OCI-LY7 (cell line): Measurements from ENCODE around the gene AUP1. TPM values are rescaled to one million over a fixed set of nuclear protein-coding genes. Genes with fewer than 3 reads are reported as not detected.

Source experiments
- BruUV-seq: library from RNA; stranded (reverse); fragments of 400-500 nt; replicated peaks from 2 replicates; lab custom pipeline; 2021; lab: Mats Ljungman, UMichigan
- CTCF ChIA-PET: fragments of 300-600 bp; sonication (Branson Sonifier 250); formaldehyde crosslinking; loops from one replicate; lab custom pipeline; 2022; ENCODE audit warnings: antibody characterized with exemption; ENCODE audit not compliant: unreplicated experiment; lab: Charles Lee
- POLR2A ChIA-PET: fragments of 300-600 bp; sonication (Branson Sonifier 250); formaldehyde crosslinking; loops from one replicate; lab custom pipeline; 2022; ENCODE audit warnings: antibody characterized with exemption; lab: Charles Lee
- DNase-seq: peaks from one replicate; pipeline ENCODE4 v3.0.0-alpha.2; 2015; ENCODE audit warnings: low spot score
- H2AFZ ChIP-seq: fragments of 200-600 bp; sonication (generic), shearing (Covaris generic); 2 replicates; pipeline ENCODE4 v1.6.1; 2014; ENCODE audit warnings: mild to moderate bottlenecking, antibody characterized with exemption, low read length, moderate library complexity
- H3K27ac ChIP-seq: fragments of 200-600 bp; sonication (generic); 2 replicates; pipeline ENCODE4 v1.5.1; 2014; ENCODE audit warnings: mixed run types, low read depth, mild to moderate bottlenecking, moderate library complexity, low read length, inconsistent platforms; ENCODE audit not compliant: poor library complexity, severe bottlenecking
- H3K36me3 ChIP-seq: fragments of 200-600 bp; sonication (generic); 2 replicates; pipeline ENCODE4 v1.6.1; 2014; ENCODE audit warnings: mild to moderate bottlenecking, antibody characterized with exemption, low read length, moderate library complexity, mixed read lengths; ENCODE audit not compliant: insufficient read depth
- H3K4me1 ChIP-seq: fragments of 200-600 bp; sonication (generic); 2 replicates; pipeline ENCODE4 v1.5.1; 2014; ENCODE audit warnings: mild to moderate bottlenecking, low read length; ENCODE audit not compliant: insufficient read depth, poor library complexity, severe bottlenecking
- H3K4me2 ChIP-seq: fragments of 200-600 bp; sonication (generic); 2 replicates; pipeline ENCODE4 v1.6.1; 2014; ENCODE audit warnings: mild to moderate bottlenecking, low read length
- H3K4me3 ChIP-seq: fragments of 200-600 bp; sonication (generic); 2 replicates; pipeline ENCODE4 v1.5.1; 2014; ENCODE audit warnings: mild to moderate bottlenecking, low read depth, low read length; ENCODE audit not compliant: poor library complexity, severe bottlenecking
- H3K79me2 ChIP-seq: fragments of 200-600 bp; sonication (generic); 2 replicates; pipeline ENCODE4 v1.6.1; 2016; ENCODE audit warnings: low read depth, mild to moderate bottlenecking, low read length, moderate library complexity, mixed read lengths; ENCODE audit not compliant: insufficient read depth
- H3K9me2 ChIP-seq: fragments of 200-600 bp; sonication (generic); 2 replicates; pipeline ENCODE4 v1.6.1; 2016; ENCODE audit warnings: mild to moderate bottlenecking, low read length, mixed read lengths; ENCODE audit not compliant: insufficient read depth
- H3K9me3 ChIP-seq: fragments of 200-600 bp; sonication (generic); 2 replicates; pipeline ENCODE4 v1.6.1; 2014; ENCODE audit warnings: mild to moderate bottlenecking, mixed run types, low read length, mixed read lengths
- H4K20me1 ChIP-seq: fragments of 200-600 bp; sonication (generic); 2 replicates; pipeline ENCODE4 v1.6.1; 2014; ENCODE audit warnings: mild to moderate bottlenecking, antibody characterized with exemption, low read length, moderate library complexity, mixed read lengths; ENCODE audit not compliant: insufficient read depth
- CTCF ChIP-seq: fragments of 200-600 bp; sonication (generic); conservative IDR thresholded peaks from 2 replicates; pipeline ENCODE4 v1.5.1; 2014; ENCODE audit warnings: mild to moderate bottlenecking, antibody characterized with exemption, low read length, moderate library complexity, mixed read lengths
- EZH2phosphoT487 ChIP-seq: fragments of 200-600 bp; sonication (generic); IDR thresholded peaks from 2 replicates; pipeline ENCODE4 v1.6.1; 2018; ENCODE audit warnings: low read depth, borderline replicate concordance, mild to moderate bottlenecking, mixed run types, antibody characterized with exemption, low read length, moderate library complexity, mixed read lengths
- intact Hi-C: fragments of 100-400 bp; cut with micrococcal nuclease; formaldehyde crosslinking; loops from one replicate; pipeline ENCODE4 v1.10.0; 2022; ENCODE audit not compliant: unreplicated experiment
- total RNA-seq, 2 experiments: library from RNA; depleted of rRNA in 1 of 2; stranded (reverse); fragments of >200 nt in 1 of 2; shearing (Covaris generic) in 1 of 2; gene quantifications; 2 replicates each; pipeline ENCODE4 v1.2.3, GENCODE V29; 2014 to 2022

The AUP1 gene
- total RNA-seq, 2 experiments from 2014 or later: 121 to 188 TPM

GRCh38 chr2:74507145-74507925 lies 22.2 kb downstream of the AUP1 start, which contains the start of gene PCGF1:
PCGF1 (minus strand) TSS chr2:74507695; CDS start chr2:74507668, 27 bp downstream.
- intact Hi-C loops: loop anchor here (1.0 kb wide), 3 partner anchors 22 to 80 kb away; partner anchors contain the start of genes AUP1, HTRA2 and TTC31
- peak within 1 kb of the TSS; percentile 95 for H2AFZ ChIP-seq
- ChIA-PET CTCF (interaction anchor here (0.6 to 1.2 kb wide), 3 partner anchors 24 to 81 kb away, joined by 3 to 4 read pairs (median 3); no protein-coding TSS in a partner anchor), POLR2A (interaction anchor here (0.7 to 1.0 kb wide), 3 partner anchors 13 to 78 kb away, joined by 3 to 4 read pairs (median 3); no protein-coding TSS in a partner anchor)
- peaks cover 15% of the 10 kb centered on the region for H3K36me3 ChIP-seq
- TF ChIP-seq EZH2phosphoT487: no peak
- TF ChIP-seq CTCF: peak; percentile 76
- peak within 1 kb of the TSS; percentile 96 for H3K4me2 ChIP-seq
- H3K4me3 ChIP-seq: peak within 1 kb of the TSS; percentile 77
- no peaks in the 10 kb centered on the region for H3K9me3 ChIP-seq
- no TSS peak for BruUV-seq
- H3K79me2 ChIP-seq: peaks cover 5% of the 10 kb centered on the region; the same call in 1 of the 2 replicates
- H3K4me1 ChIP-seq: peaks cover 25% of the 10 kb centered on the region
- peak within 1 kb of the TSS; percentile 81 for H3K27ac ChIP-seq
- peak; percentile 99 for DNase-seq
- no peaks in the 10 kb centered on the region for H4K20me1 ChIP-seq
- H3K9me2 ChIP-seq: no peaks in the 10 kb centered on the region

GRCh38 chr2:74505448-74506246 lies 23.9 kb downstream of the AUP1 start:
- intact Hi-C loops: no loop called here
- Histone ChIP-seq H2AFZ (no peak overlapping the region), H3K4me2 (peak overlapping the region; percentile 96), H3K4me3 (no peak overlapping the region), H3K36me3 (peaks cover 15% of the 10 kb centered on the region), H3K9me3 (no peaks in the 10 kb centered on the region), H3K79me2 (peaks cover 5% of the 10 kb centered on the region; the same call in 1 of the 2 replicates), H3K4me1 (peaks cover 25% of the 10 kb centered on the region), H3K27ac (no peak overlapping the region), H4K20me1 (no peaks in the 10 kb centered on the region), H3K9me2 (no peaks in the 10 kb centered on the region)
- POLR2A ChIA-PET: interaction anchor here (1.0 kb wide), 1 partner anchor 73 kb away, joined by 3 read pairs; no protein-coding TSS in a partner anchor
- BruUV-seq: no TSS peak
- CTCF ChIA-PET: no interaction called here
- DNase-seq: no peak
- no peak for TF ChIP-seq EZH2phosphoT487
- TF ChIP-seq CTCF: no peak
